ENCODE results near the gene KCNQ1OT1.
A peak's percentile ranks its signal among the peaks of the same experiment; 100 is the strongest.

KCNQ1OT1 gene

DNA sequence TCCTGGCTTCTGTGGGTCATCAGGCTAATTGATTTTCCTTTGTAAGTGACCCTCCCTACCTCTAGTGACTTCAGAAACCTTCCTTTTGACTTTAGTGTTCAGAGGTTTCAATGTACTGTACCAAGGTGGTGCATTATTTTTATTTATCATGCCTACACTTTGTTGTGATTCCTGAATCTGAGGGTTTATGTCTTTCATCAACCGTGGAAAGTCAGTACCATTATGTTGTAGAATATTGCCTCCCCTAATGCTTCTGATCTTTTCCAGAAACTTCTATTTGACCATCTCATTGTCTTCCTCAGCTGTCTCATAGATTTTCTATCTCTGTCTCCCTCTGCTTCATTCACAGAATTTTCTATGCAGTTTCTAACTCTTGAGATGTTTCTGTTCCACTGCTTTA is 105.5 kb downstream of the KCNQ1OT1 start:
- POLR2A ChIA-PET = no interaction called here
- DNase-seq (ENCODE audit: extremely low spot score) = no peak
- TF ChIP-seq, protein P1, sequence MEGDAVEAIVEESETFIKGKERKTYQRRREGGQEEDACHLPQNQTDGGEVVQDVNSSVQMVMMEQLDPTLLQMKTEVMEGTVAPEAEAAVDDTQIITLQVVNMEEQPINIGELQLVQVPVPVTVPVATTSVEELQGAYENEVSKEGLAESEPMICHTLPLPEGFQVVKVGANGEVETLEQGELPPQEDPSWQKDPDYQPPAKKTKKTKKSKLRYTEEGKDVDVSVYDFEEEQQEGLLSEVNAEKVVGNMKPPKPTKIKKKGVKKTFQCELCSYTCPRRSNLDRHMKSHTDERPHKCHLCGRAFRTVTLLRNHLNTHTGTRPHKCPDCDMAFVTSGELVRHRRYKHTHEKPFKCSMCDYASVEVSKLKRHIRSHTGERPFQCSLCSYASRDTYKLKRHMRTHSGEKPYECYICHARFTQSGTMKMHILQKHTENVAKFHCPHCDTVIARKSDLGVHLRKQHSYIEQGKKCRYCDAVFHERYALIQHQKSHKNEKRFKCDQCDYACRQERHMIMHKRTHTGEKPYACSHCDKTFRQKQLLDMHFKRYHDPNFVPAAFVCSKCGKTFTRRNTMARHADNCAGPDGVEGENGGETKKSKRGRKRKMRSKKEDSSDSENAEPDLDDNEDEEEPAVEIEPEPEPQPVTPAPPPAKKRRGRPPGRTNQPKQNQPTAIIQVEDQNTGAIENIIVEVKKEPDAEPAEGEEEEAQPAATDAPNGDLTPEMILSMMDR (IDR thresholded peaks at IDR 0.05; ENCODE audit: control extremely low read depth, extremely low read depth, low read depth, missing control alignments) = no peak
- CTCF ChIA-PET = no interaction called here

DNA sequence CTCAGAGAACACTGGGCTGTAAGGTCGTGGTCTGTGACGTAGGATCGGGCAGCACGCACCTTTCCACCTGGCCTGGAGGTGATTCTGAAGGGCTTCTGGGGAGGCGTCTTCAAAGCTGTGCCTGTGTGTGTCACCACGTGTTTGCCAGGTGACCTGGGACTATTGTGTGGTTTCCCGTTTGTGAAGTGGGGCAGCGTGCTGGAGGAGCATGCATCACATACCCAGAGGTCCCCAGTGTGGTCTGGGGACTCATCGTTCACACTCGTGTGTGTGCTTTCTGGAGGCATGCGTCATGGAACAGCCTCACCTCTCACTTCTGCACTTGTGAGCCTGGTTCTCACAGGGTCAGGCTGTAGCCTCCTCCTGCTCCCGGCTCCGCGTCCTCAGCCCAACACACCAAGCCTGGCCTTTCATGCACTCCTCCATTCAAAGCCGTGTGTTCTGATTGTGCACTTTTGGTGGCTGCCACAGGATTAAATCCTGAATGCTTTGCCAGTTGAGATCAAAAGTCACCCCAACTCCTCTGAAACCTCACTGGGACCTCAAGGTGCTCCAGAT is 106.3 kb downstream of the KCNQ1OT1 start:
- ChIA-PET POLR2A (no interaction called here), CTCF (no interaction called here)
- DNase-seq (ENCODE audit: extremely low spot score) = no peak
- TF ChIP-seq, protein P1 (IDR thresholded peaks at IDR 0.05; ENCODE audit: control extremely low read depth, extremely low read depth, low read depth, missing control alignments) = no peak

DNA sequence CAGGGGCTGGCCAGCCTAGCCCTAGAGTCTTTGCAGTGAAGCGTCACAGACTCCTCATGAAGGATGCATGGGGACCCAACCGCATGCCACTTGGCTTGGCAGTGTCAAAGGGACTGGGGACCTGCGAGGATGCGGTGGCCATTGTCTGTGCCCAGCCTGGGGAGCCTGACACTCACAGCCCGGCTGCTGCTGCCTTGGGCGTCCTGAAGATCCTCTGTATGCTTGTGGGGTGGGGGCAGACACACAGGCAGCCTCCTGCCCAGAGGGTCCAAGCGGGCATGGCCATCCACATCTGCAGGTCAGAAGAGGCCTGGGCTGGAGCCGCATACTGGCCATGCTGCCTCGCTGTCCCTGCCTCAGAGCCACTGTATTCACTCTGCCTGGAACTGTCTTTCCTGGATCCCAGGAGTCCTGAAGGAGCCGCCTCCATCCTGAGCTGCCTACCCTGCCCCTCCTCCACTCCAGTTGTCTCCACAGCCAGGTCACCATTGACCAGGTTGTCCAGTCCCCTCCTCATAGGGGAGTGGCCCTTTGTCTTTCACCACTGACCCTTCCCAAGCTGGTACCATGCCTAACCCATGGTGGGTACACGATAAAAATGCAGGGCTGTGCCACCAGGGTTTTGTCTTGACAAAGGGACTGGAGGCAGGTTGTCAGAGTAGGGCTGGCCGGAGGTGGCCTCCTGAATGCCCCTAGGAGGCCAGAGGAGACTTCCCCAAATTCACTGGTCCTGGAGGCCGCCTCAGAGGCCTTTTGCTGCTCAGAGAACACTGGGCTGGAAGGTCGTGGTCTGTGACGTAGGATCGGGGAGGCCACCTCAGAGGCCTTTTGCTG is 107.0 kb downstream of the KCNQ1OT1 start:
- TF ChIP-seq, protein P1 (IDR thresholded peaks at IDR 0.05; ENCODE audit: control extremely low read depth, extremely low read depth, low read depth, missing control alignments) = no peak

DNA sequence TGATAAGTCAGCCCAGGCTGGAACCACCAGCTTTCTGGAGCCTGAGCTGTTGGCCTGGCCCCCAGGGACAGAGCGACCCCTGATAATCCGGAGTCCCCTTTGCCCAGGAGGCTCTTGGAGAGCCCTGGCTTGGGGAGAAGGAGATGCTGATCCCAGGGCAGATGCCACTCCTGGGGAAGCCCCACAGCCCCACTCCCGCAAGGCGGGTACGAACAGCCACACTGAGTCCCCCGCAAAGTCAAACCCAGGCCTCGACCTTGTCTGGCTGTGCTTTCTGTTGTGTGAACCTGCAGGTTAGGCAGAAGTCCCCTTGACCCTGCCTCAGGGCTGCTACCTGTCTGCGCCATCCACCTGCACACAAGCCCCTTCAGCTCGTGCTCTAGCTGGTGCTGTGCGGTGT is 108.0 kb downstream of the KCNQ1OT1 start:
- TF ChIP-seq, protein P1 (IDR thresholded peaks at IDR 0.05; ENCODE audit: control extremely low read depth, extremely low read depth, low read depth, missing control alignments) = no peak
- POLR2A ChIA-PET = no interaction called here
- peak; percentile 8 for DNase-seq (ENCODE audit: extremely low spot score)
- CTCF ChIA-PET = no interaction called here

More for the DNA sequence above, 107.0 kb downstream of the KCNQ1OT1 start:
- DNase-seq (ENCODE audit: extremely low spot score) = peak; percentile 12
- ChIA-PET POLR2A (no interaction called here), CTCF (no interaction called here)

DNA sequence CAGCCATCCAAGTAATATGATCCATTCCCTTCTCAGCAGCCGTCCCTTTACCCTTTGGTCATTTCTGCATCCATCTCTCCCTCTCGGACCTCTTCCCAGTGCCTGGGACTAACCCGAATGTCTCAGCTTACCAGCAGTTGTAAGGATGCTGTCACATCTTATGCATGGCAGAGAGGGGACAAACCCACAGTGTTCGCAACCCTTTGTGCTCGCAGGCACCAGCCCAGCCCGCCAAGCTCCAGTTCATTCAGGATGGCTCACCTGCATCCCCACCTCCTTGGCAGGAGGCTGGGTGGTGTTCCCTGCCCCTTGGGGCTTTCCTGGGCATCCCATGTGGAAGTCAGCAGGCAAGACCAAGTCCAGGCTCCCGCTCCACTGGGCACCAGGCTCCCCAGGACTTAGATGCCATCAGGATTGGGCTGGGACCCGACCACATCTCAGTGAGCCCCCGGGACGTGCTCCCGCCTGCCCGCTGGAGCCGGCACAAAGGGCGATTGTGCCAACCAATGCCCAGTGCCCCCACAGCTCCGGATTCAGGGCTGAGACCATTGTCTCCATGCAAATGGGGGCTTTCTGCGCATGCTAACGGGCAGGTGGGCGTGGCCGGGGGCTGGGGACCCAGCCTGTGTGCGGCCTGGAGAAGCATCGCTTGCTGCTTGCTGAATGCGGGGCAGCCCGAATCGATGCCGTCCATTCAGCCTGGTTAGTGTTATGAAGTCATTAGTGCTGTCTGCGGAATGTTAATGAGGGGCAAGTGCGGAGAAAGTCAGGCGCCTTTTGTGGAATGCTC is 108.6 kb downstream of the KCNQ1OT1 start:
- TF ChIP-seq, protein P1 (IDR thresholded peaks at IDR 0.05; ENCODE audit: control extremely low read depth, extremely low read depth, low read depth, missing control alignments) = no peak
- POLR2A ChIA-PET = no interaction called here
- CTCF ChIA-PET = no interaction called here
- peak; percentile 11 for DNase-seq (ENCODE audit: extremely low spot score)

DNA sequence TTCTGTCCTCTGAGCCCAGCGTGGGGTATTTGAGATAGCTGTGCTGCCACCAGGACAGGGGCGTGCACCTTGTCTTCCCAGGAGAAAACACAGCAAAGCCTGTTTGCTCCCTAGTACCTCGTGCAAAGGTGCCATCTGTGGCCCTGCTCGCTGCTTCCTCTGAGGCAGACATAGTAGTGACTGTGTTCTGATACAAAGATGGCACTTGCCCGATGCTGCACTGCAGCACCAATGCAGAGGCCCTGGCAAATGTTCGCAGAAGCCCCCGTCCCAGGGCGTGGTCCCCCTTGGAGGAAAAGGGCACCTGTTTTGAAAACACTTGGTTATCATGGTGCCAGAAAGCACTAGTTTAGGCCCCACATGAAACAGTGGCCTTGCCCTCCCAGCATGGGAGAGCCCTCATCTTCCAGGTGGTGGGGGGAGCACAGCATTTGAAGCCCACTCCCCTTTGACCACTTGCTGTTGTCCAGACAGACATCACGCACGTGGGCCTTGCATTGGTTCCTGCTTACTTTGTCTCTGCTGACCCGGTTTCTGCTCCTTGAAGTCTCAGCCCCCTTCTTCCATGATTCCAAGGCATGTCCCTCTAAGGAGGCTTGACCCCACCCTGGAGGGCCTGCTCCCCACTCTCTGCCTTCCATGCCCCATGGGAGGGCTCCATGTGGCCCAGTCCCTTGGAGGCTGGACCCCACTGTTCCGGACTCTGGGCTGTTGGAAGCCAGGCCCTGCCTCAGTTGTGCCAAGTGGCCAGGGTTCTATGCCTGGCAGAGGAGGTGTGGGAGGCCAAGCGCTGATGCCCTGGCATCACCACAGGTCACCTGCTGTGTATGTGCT is 109.4 kb downstream of the KCNQ1OT1 start:
- TF ChIP-seq, protein P1 (IDR thresholded peaks at IDR 0.05; ENCODE audit: control extremely low read depth, extremely low read depth, low read depth, missing control alignments) = no peak
- DNase-seq (ENCODE audit: extremely low spot score) = peak; percentile 12
- POLR2A ChIA-PET = no interaction called here
- CTCF ChIA-PET = no interaction called here
